HepG2 (cell line): ENCODE measurements around the gene NFYC. TPM values are rescaled to one million over a fixed set of nuclear protein-coding genes. Genes with fewer than 3 reads are reported as not detected.

Experiments used
- ATAC-seq: fragments of 200-7000 bp; cut with Tn5 transposase; 3 replicates; pipeline ENCODE4 v1.9.1; 2020; ENCODE audit warnings: mild to moderate bottlenecking, moderate library complexity
- BruUV-seq: library from RNA; stranded (reverse); fragments of 400-500 nt; replicated peaks from 2 replicates; lab custom pipeline; 2021; lab: Mats Ljungman, UMichigan
- CTCF ChIA-PET: fragments of 300-600 bp; formaldehyde crosslinking; extraction: SDS; loops from one replicate; lab custom pipeline; 2021; ENCODE audit warnings: low total read pairs, inconsistent platforms, low intra/inter-chr PET ratio; lab: Yijun Ruan, JAX
- POLR2A ChIA-PET: fragments of 350-600 bp; sonication (Branson Sonifier 250); formaldehyde crosslinking; loops from one replicate; lab custom pipeline; 2020; ENCODE audit warnings: antibody characterized with exemption, inconsistent platforms; lab: Yijun Ruan, JAX
- DNase-seq: peaks from one replicate; pipeline ENCODE4 v3.0.0-alpha.2; 2015; ENCODE audit warnings: low spot score
- FAIRE-seq: peaks from 3 replicates; lab custom pipeline; 2011; peaks lifted over from hg19 to GRCh38; lab: Jason Lieb, UNC
- H2AFZ ChIP-seq: one replicate; pipeline ENCODE4 v1.6.1; 2011; ENCODE audit warnings: low read length, inconsistent platforms
- H3K27ac ChIP-seq: fragments of 300-600 bp; 3 replicates; pipeline ENCODE4 v1.8.0; 2011; ENCODE audit warnings: mixed run types, mild to moderate bottlenecking, mixed read lengths, low read length, inconsistent platforms; ENCODE audit not compliant: insufficient read depth; ENCODE audit errors: extremely low read length
- H3K27me3 ChIP-seq, 2 experiments: fragments of 200-600 bp in 1 of 2; 2 replicates in 1 of 2; 3 replicates in 1 of 2; pipeline versions ENCODE4 v1.6.0 to v1.8.0; 2011; ENCODE audit warnings: low read length in 2 of 2, mild to moderate bottlenecking in 2 of 2, moderate library complexity in 2 of 2, inconsistent platforms in 1 of 2; ENCODE audit not compliant: insufficient read depth in 2 of 2, control insufficient read depth in 1 of 2
- H3K36me3 ChIP-seq, 2 experiments: fragments of 200-600 bp in 1 of 2; replicated peaks in 1 of 2; 2 replicates in 1 of 2; 3 replicates in 1 of 2; pipeline versions ENCODE4 v1.5.1 to v1.8.0; 2011; ENCODE audit warnings: low read length in 2 of 2, inconsistent platforms in 1 of 2; ENCODE audit not compliant: insufficient read depth in 2 of 2, control insufficient read depth in 1 of 2
- H3K4me1 ChIP-seq: 2 replicates; pipeline ENCODE4 v1.5.1; 2012; ENCODE audit warnings: low read length, inconsistent platforms; ENCODE audit not compliant: insufficient read depth
- H3K4me2 ChIP-seq: 2 replicates; pipeline ENCODE4 v1.6.0; 2011; ENCODE audit warnings: low read depth, low read length, inconsistent platforms
- H3K4me3 ChIP-seq, 3 experiments: fragments of 200-600 bp in 1 of 3; sonication (generic), shearing (Covaris generic) in 1 of 3; replicated peaks in 1 of 3; 2 replicates each; pipeline ENCODE4 v1.5.1; 2011 to 2016; ENCODE audit warnings: low read length in 3 of 3, inconsistent platforms in 2 of 3, low read depth in 2 of 3, mild to moderate bottlenecking in 2 of 3, control low read depth in 1 of 3, mixed read lengths in 1 of 3; ENCODE audit not compliant: insufficient read depth in 1 of 3
- H3K79me2 ChIP-seq: one replicate; pipeline ENCODE4 v1.6.1; 2011; ENCODE audit warnings: low read length, inconsistent platforms; ENCODE audit not compliant: insufficient read depth
- H3K9ac ChIP-seq: 2 replicates; pipeline ENCODE4 v1.6.0; 2011; ENCODE audit warnings: mild to moderate bottlenecking, low read depth, low read length, inconsistent platforms; ENCODE audit not compliant: insufficient read depth
- H3K9me3 ChIP-seq: 2 replicates; pipeline ENCODE4 v1.5.1; 2012; ENCODE audit warnings: mild to moderate bottlenecking, low read length
- H4K20me1 ChIP-seq: 2 replicates; pipeline ENCODE4 v1.6.0; 2011; ENCODE audit warnings: inconsistent platforms, mild to moderate bottlenecking, low read length, moderate library complexity; ENCODE audit not compliant: insufficient read depth
- CC2D1A ChIP-seq: sonication (generic); formaldehyde crosslinking; IDR thresholded peaks from 2 replicates; pipeline ENCODE4 v1.8.1; 2023; ENCODE audit warnings: mild to moderate bottlenecking, missing genetic modification reagents
- DNMT3B ChIP-seq: conservative IDR thresholded peaks from 2 replicates; pipeline ENCODE4 v1.6.1; 2016; ENCODE audit warnings: missing biosample characterization, control low read depth
- KAT8 ChIP-seq: IDR thresholded peaks from 2 replicates; pipeline ENCODE4 v1.6.1; 2016; ENCODE audit warnings: missing genetic modification reagents, missing compliant biosample characterization
- KLF16 ChIP-seq, 2 experiments: sonication (generic) in 1 of 2; formaldehyde crosslinking in 1 of 2; IDR thresholded peaks; 2 replicates each; pipeline versions ENCODE4 v1.6.1 to v1.8.0; 2016 to 2023; ENCODE audit warnings: missing genetic modification reagents in 2 of 2, missing compliant biosample characterization in 1 of 2
- MED1 ChIP-seq: sonication (generic); formaldehyde crosslinking; IDR thresholded peaks from 2 replicates; pipeline ENCODE4 v1.4.0; 2020; ENCODE audit warnings: missing genetic modification reagents
- MLLT10 ChIP-seq: sonication (generic); formaldehyde crosslinking; IDR thresholded peaks from 2 replicates; pipeline ENCODE4 v1.4.0; 2020; ENCODE audit warnings: missing genetic modification reagents
- PRDM10 ChIP-seq: sonication (generic); formaldehyde crosslinking; IDR thresholded peaks from 2 replicates; pipeline ENCODE4 v1.4.0; 2020; ENCODE audit warnings: low read depth, missing genetic modification reagents
- RXRB ChIP-seq: IDR thresholded peaks from 2 replicates; pipeline ENCODE4 v1.6.1; 2016; ENCODE audit warnings: borderline replicate concordance, missing genetic modification reagents, missing compliant biosample characterization
- SKI ChIP-seq: fragments of 450-650 bp; IDR thresholded peaks from one replicate; pipeline ENCODE4 v1.6.1; 2018; ENCODE audit warnings: mild to moderate bottlenecking; ENCODE audit not compliant: partially characterized antibody
- SYNCRIP ChIP-seq: fragments of 200-400 bp; formaldehyde crosslinking; IDR thresholded peaks from 2 replicates; pipeline ENCODE4 v1.6.1; 2018; ENCODE audit warnings: mild to moderate bottlenecking, low read depth, low read length; ENCODE audit not compliant: insufficient read depth
- YEATS2 ChIP-seq: sonication (generic); formaldehyde crosslinking; IDR thresholded peaks from 2 replicates; pipeline ENCODE4 v1.4.0; 2020; ENCODE audit warnings: missing genetic modification reagents, borderline replicate concordance
- ZBTB37 ChIP-seq: sonication (generic); formaldehyde crosslinking; IDR thresholded peaks from 2 replicates; pipeline ENCODE4 v1.4.0; 2020; ENCODE audit warnings: mild to moderate bottlenecking, missing genetic modification reagents
- ZNF891 ChIP-seq: sonication (generic); formaldehyde crosslinking; IDR thresholded peaks from 2 replicates; pipeline ENCODE4 v1.5.0; 2020; ENCODE audit warnings: mild to moderate bottlenecking, missing genetic modification reagents
- ZSCAN21 ChIP-seq: sonication (generic); formaldehyde crosslinking; IDR thresholded peaks from 2 replicates; pipeline ENCODE4 v1.8.0; 2022; ENCODE audit warnings: mild to moderate bottlenecking, missing genetic modification reagents, moderate library complexity, borderline replicate concordance
- WGBS: methylation state at CpG from one replicate; pipeline ENCODE4 v1.1.6; 2017; ENCODE audit warnings: low lambda C conversion rate; 5-methylcytosine and 5-hydroxymethylcytosine counted together
- in situ Hi-C: cut with HindIII; loops from 2 replicates; pipeline ENCODE4 v1.10.0; 2017; ENCODE audit warnings: low pct_unique_long_range_greater_than_20kb; ENCODE audit not compliant: extremely low pct_ligation_motif_present
- intact Hi-C: fragments of 100-400 bp; cut with micrococcal nuclease; formaldehyde crosslinking; loops from one replicate; pipeline ENCODE4 v1.10.0; 2022; ENCODE audit not compliant: unreplicated experiment
- polyA plus RNA-seq, 8 experiments: library from polyadenylated mRNA; depleted of rRNA in 3 of 8; stranded (reverse) in 7 of 8; unstranded in 1 of 8; fragments of >200 nt; fragmentation: Illumina TruSeq in 4 of 8; extraction: Trizol in 4 of 8; gene quantifications; 2 replicates each; pipeline versions ENCODE4 v1.2.1 to v1.2.3, GENCODE V29; 2011 to 2016; ENCODE audit warnings: low read depth in 4 of 8, missing spikeins in 1 of 8, mixed read lengths in 1 of 8; ENCODE audit not compliant: insufficient read depth in 1 of 8
- total RNA-seq, 5 experiments: library from RNA; depleted of rRNA; stranded (reverse); fragments of >200 nt; fragmentation: Illumina TruSeq; extraction: Trizol; gene quantifications; 2 replicates each; pipeline ENCODE4 v1.2.3, GENCODE V29; 2016; ENCODE audit warnings: low read depth in 1 of 5
- TF ChIP-seq, protein P1 (sequence below): sonication (generic); formaldehyde crosslinking; IDR thresholded peaks from 2 replicates; pipeline ENCODE4 v1.4.0; 2020; ENCODE audit warnings: missing genetic modification reagents
- TF ChIP-seq, protein P2 (sequence below): sonication (generic); formaldehyde crosslinking; IDR thresholded peaks from 2 replicates; pipeline ENCODE4 v1.4.0; 2020; ENCODE audit warnings: missing genetic modification reagents, mild to moderate bottlenecking, borderline replicate concordance

NFYC gene
- total and polyA plus RNA-seq, 2 of the 13 experiments (the other 11 are each of a cell fraction or from before 2014, with no cell fraction given), result 33.9 to 73.7 TPM

DNA sequence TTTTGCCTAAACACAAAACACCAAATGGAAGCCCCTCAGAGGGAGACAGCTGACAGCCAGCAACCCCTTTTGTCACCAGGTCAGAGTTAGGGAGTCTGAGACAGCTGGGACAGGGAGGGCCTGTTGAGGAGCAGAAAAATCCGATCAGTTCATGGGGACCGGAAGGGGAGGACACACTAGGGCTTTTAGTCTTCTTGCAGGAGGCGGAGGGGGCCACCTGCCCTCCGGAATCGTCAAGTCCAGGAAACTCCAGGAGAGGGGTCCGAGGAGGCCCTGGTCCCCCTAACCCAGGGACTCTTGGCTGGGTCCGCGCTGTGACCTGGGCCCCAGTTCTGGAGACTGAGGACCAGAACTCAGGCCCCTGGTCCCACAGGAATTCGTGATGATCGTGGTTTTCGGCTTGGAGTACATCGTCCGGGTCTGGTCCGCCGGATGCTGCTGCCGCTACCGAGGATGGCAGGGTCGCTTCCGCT lies 126.3 kb downstream of the NFYC start:
- DNase-seq, result no peak
- peaks cover 0 to 11% of the 10 kb centered on the region in 2 experiments; a peak in 3 of 5 replicates for H3K27me3 ChIP-seq
- no peak overlapping the region for H2AFZ ChIP-seq
- 60% methylated on average over 3 of the region's 19 CpGs for WGBS
- POLR2A ChIA-PET, result no interaction called here
- H3K4me2 ChIP-seq, result no peak overlapping the region
- H4K20me1 ChIP-seq, result no peaks in the 10 kb centered on the region
- H3K4me1 ChIP-seq, result peaks cover 8% of the 10 kb centered on the region
- FAIRE-seq, result no peak
- intact Hi-C loops, result no loop called here
- H3K79me2 ChIP-seq, result no peaks in the 10 kb centered on the region
- H3K9ac ChIP-seq, result no peak overlapping the region
- H3K4me3 ChIP-seq, result no peak overlapping the region
- H3K9me3 ChIP-seq, result no peaks in the 10 kb centered on the region
- no peak for ATAC-seq
- H3K36me3 ChIP-seq, result no peaks in the 10 kb centered on the region
- no TSS peak for BruUV-seq
- CTCF ChIA-PET, result no interaction called here
- in situ Hi-C loops, result no loop called here
- H3K27ac ChIP-seq, result no peak overlapping the region
- TF ChIP-seq YEATS2 (CRISPR knock-in tag), result no peak
- TF ChIP-seq, protein P1, sequence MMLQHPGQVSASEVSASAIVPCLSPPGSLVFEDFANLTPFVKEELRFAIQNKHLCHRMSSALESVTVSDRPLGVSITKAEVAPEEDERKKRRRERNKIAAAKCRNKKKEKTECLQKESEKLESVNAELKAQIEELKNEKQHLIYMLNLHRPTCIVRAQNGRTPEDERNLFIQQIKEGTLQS (CRISPR knock-in tag), result no peak
- no peak for TF ChIP-seq CC2D1A (CRISPR knock-in tag)
- no peak for TF ChIP-seq KLF16 (CRISPR knock-in tag; IDR thresholded peaks at IDR 0.05)
- no peak for TF ChIP-seq ZSCAN21 (CRISPR knock-in tag)
- TF ChIP-seq MED1 (CRISPR knock-in tag), result no peak
- no peak for TF ChIP-seq SYNCRIP
- no peak for TF ChIP-seq KAT8
- no peak for TF ChIP-seq MLLT10 (CRISPR knock-in tag)
- no peak for TF ChIP-seq SKI
- TF ChIP-seq, protein P2, sequence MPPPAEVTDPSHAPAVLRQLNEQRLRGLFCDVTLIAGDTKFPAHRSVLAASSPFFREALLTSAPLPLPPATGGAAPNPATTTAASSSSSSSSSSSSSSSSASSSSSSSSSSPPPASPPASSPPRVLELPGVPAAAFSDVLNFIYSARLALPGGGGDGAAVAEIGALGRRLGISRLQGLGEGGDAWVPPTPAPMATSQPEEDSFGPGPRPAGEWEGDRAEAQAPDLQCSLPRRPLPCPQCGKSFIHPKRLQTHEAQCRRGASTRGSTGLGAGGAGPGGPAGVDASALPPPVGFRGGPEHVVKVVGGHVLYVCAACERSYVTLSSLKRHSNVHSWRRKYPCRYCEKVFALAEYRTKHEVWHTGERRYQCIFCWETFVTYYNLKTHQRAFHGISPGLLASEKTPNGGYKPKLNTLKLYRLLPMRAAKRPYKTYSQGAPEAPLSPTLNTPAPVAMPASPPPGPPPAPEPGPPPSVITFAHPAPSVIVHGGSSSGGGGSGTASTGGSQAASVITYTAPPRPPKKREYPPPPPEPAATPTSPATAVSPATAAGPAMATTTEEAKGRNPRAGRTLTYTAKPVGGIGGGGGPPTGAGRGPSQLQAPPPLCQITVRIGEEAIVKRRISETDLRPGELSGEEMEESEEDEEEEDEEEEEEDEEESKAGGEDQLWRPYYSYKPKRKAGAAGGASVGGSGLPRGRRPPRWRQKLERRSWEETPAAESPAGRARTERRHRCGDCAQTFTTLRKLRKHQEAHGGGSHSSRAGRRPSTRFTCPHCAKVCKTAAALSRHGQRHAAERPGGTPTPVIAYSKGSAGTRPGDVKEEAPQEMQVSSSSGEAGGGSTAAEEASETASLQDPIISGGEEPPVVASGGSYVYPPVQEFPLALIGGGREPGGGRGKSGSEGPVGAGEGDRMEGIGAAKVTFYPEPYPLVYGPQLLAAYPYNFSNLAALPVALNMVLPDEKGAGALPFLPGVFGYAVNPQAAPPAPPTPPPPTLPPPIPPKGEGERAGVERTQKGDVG (CRISPR knock-in tag), result no peak
- no peak for TF ChIP-seq PRDM10 (CRISPR knock-in tag)
- TF ChIP-seq ZNF891 (CRISPR knock-in tag), result no peak
- TF ChIP-seq RXRB, result no peak
- no peak for TF ChIP-seq ZBTB37 (CRISPR knock-in tag)
- no peak for TF ChIP-seq DNMT3B (CRISPR knock-in tag)
